Activated CD4-positive, alpha-beta T cell treated with anti-CD3 and anti-CD28 coated beads, Interleukin-2, amount 50 U/mL, for 4 hours (primary cell): ENCODE data around the gene OSTF1.

Experiments
- DNase-seq, 2 experiments: peaks; one replicate each; pipeline ENCODE4 v3.0.0-alpha.2; 2020

Gene OSTF1

GRCh38 chr9:75086541-75087288 is 1.6 kb upstream of the OSTF1 start:
- DNase-seq: no peak

- DNase-seq: peak in 1 of 2 experiments; percentile 27
Measured at GRCh38 chr9:75087289-75087823, 958 bp upstream of the OSTF1 start.

- peak; percentile 37 to 47 for DNase-seq
Measured at GRCh38 chr9:75088646-75089372, 495 bp downstream of the OSTF1 start.

- no peak for DNase-seq
Measured at GRCh38 chr9:75089373-75089766, 1.1 kb downstream of the OSTF1 start.

GRCh38 chr9:75090579-75090978 is 2.3 kb downstream of the OSTF1 start:
- no peak for DNase-seq

- no peak for DNase-seq
Measured at GRCh38 chr9:75092766-75093165, 4.5 kb downstream of the OSTF1 start.

- DNase-seq: no peak
Measured at GRCh38 chr9:75096796-75097195, 8.5 kb downstream of the OSTF1 start.

GRCh38 chr9:75101004-75101588 is 12.8 kb downstream of the OSTF1 start:
- DNase-seq: no peak

- no peak for DNase-seq
Measured at GRCh38 chr9:75102177-75102790, 14.0 kb downstream of the OSTF1 start.

- no peak for DNase-seq
Measured at GRCh38 chr9:75104607-75105006, 16.3 kb downstream of the OSTF1 start.

GRCh38 chr9:75105019-75105540 is 16.8 kb downstream of the OSTF1 start:
- DNase-seq: no peak

GRCh38 chr9:75105841-75106240 is 17.5 kb downstream of the OSTF1 start:
- no peak for DNase-seq

GRCh38 chr9:75106857-75107256 is 18.5 kb downstream of the OSTF1 start:
- DNase-seq: no peak

- DNase-seq: peak in 1 of 2 experiments; percentile 6
Measured at GRCh38 chr9:75108571-75108970, 20.3 kb downstream of the OSTF1 start.

GRCh38 chr9:75109210-75109839 is 21.0 kb downstream of the OSTF1 start:
- DNase-seq: no peak

- no peak for DNase-seq
Measured at GRCh38 chr9:75111019-75111622, 22.8 kb downstream of the OSTF1 start.

GRCh38 chr9:75112789-75113188 is 24.5 kb downstream of the OSTF1 start:
- no peak for DNase-seq

- no peak for DNase-seq
Measured at GRCh38 chr9:75116306-75116705, 28.0 kb downstream of the OSTF1 start.

GRCh38 chr9:75117564-75117963 is 29.2 kb downstream of the OSTF1 start:
- DNase-seq: no peak

- DNase-seq: no peak
Measured at GRCh38 chr9:75120686-75121085, 32.4 kb downstream of the OSTF1 start.

GRCh38 chr9:75121914-75122558 is 33.7 kb downstream of the OSTF1 start:
- DNase-seq: no peak

- no peak for DNase-seq
Measured at GRCh38 chr9:75123696-75124095, 35.4 kb downstream of the OSTF1 start.
